Bronchial epithelial cell (primary cell): ENCODE results near the gene KISS1R. TPM values are rescaled to one million over a fixed set of nuclear protein-coding genes. Genes with fewer than 3 reads are reported as not detected.

Experiments used
- DNase-seq: peaks from one replicate; pipeline ENCODE4 v3.0.0-alpha.2; 2010; ENCODE audit warnings: low read depth
- FAIRE-seq: peaks from 2 replicates; lab custom pipeline; 2011; peaks lifted over from hg19 to GRCh38; lab: Jason Lieb, UNC
- H3K27me3 ChIP-seq: 2 replicates; pipeline ENCODE4 v1.5.1; 2011; ENCODE audit warnings: low read length; ENCODE audit not compliant: control insufficient read depth, insufficient read depth
- H3K36me3 ChIP-seq: 2 replicates; pipeline ENCODE4 v1.5.1; 2011; ENCODE audit warnings: low read length; ENCODE audit not compliant: control insufficient read depth, insufficient read depth
- H3K4me3 ChIP-seq: 2 replicates; pipeline ENCODE4 v1.5.1; 2011; ENCODE audit warnings: mild to moderate bottlenecking, low read depth, low read length, control low read depth
- total RNA-seq: library from RNA; depleted of rRNA; stranded (reverse); fragments of >200 nt; gene quantifications from 2 replicates; pipeline ENCODE4 v1.2.1, GENCODE V29; 2014
- TF ChIP-seq, protein P1 (sequence below): IDR thresholded peaks from 2 replicates; pipeline ENCODE4 v1.5.1; 2011; ENCODE audit warnings: mild to moderate bottlenecking, moderate library complexity, low read length, control low read depth, inconsistent platforms; ENCODE audit not compliant: insufficient read depth, severe bottlenecking

The KISS1R gene
- total RNA-seq, 1 donor from 2014 or later = not detected

DNA sequence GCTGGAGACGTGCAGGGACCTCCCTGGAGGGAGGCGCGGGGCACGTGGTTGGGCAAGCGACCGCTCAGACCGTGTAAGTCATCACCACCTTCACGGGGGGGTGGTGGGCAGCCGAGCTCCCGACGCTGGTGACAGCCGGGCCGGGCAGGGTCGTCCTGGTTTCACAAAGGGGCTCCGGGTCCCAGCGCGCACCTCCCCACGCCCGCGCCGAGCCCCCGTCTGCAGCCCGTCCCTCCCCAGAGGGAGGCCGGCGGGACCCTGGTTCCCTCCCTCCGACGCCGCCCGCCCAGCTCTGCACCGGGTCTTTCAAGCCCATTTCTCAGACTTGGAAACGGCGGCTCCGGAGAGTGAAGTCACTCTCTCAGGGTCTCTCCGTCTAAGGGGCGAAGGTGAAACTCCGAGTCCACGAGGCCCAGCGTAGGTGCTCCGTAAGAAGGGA is 8.0 kb downstream of the KISS1R start:
- TF ChIP-seq, protein P1, sequence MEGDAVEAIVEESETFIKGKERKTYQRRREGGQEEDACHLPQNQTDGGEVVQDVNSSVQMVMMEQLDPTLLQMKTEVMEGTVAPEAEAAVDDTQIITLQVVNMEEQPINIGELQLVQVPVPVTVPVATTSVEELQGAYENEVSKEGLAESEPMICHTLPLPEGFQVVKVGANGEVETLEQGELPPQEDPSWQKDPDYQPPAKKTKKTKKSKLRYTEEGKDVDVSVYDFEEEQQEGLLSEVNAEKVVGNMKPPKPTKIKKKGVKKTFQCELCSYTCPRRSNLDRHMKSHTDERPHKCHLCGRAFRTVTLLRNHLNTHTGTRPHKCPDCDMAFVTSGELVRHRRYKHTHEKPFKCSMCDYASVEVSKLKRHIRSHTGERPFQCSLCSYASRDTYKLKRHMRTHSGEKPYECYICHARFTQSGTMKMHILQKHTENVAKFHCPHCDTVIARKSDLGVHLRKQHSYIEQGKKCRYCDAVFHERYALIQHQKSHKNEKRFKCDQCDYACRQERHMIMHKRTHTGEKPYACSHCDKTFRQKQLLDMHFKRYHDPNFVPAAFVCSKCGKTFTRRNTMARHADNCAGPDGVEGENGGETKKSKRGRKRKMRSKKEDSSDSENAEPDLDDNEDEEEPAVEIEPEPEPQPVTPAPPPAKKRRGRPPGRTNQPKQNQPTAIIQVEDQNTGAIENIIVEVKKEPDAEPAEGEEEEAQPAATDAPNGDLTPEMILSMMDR = no peak
- no peaks in the 10 kb centered on the region for H3K27me3 ChIP-seq
- peaks cover 3% of the 10 kb centered on the region for H3K36me3 ChIP-seq
- FAIRE-seq (no peak), DNase-seq (peak; percentile 36)
- H3K4me3 ChIP-seq = peak overlapping the region; percentile 87

DNA sequence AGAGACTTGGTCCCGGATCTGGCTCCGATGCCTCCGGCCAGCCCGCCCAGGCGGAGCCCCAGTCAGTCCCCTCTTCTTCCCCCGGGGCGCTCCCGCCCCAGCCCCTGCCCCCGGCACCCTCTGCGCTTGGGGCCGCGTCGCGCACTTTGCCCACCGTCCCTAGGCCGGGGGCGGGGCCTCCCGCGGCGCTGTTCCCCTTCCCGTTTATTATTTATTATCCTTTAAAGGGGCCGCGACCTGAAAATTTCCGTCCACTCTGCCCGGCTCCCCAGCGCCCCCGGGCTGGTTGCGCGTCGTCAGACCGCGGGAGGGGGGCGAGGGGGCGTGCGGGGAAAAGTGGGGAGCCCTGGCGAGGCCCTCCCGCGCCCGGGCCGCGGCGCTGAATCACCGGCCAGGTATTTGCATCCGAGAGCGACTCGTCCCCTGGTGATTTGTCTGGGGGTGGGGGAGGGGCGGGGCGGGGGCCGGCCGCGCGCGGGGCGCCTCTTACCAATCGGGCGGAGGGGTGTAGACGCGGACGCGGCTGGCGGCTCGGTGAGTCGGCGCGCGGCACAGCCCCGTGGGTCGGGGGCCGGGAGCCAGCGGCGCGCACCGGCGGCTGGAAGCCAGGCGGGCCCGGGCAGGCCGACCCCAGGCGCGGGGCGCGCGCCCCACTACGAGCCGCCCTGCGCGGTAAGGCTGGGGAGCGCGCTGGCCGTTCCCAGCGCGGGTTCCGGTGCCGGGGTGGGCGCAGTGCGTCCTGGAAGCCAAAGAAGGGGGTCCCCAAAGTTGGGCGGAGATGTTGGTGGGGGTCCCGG is 8.6 kb downstream of the KISS1R start, which contains the start of gene ARID3A:
ARID3A (plus strand) TSS at position 510 of the 797 bp plus-strand sequence. CDS start 3,494 bp downstream, outside the sequence.
- DNase-seq = peak; percentile 41
- no peak for FAIRE-seq
- Histone ChIP-seq H3K4me3 (peak within 1 kb of the TSS; percentile 87), H3K27me3 (no peaks in the 10 kb centered on the region), H3K36me3 (peaks cover 3% of the 10 kb centered on the region)
- TF ChIP-seq, protein P1 = no peak

DNA sequence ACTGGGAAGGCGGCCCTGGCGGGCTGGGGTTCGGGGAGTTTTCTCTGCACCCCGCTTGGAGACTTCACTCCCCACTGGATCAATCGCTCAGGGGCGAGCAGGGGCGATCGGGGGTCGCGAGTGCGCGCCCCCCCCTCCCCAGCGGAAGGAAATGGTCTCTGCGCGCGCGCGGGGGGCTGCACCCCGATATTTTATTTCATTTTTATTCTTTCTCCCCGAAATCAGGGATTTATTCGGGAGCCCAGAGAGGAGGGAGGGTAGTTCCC is 9.1 kb downstream of the KISS1R start:
- FAIRE-seq = no peak
- peak overlapping the region; percentile 87 for H3K4me3 ChIP-seq
- H3K27me3 ChIP-seq = no peaks in the 10 kb centered on the region
- TF ChIP-seq, protein P1 = no peak
- no peak for DNase-seq
- peaks cover 3% of the 10 kb centered on the region for H3K36me3 ChIP-seq

- Histone ChIP-seq H3K36me3 (peaks cover 3% of the 10 kb centered on the region), H3K4me3 (peak overlapping the region; percentile 87), H3K27me3 (no peaks in the 10 kb centered on the region)
- no peak for FAIRE-seq
- DNase-seq = no peak
- TF ChIP-seq, protein P1 = no peak
Measured at GRCh38 chr19:926589-927350, 9.6 kb downstream of the KISS1R start.

DNA sequence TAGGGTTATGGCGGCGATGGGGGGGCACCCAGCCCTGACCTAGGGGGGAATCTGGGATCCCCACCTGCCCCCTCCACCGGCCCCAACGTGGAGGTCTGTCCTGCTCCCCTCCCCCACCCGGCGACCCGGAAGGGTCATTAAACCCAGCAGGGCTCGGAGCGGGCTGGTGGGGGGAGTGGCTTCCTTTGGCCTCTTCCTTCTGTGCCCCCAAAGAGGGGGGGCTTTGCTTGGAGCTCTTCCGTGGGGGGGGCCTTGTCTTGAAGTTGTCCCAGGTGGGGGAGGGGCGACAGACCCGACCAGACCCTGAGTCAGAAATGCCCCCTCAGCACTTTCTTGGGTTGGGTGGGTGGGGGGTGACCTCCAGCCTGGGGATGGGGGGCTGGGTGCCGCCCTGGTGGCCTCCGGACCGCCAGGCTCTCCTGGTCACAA is 10.2 kb downstream of the KISS1R start:
- no peaks in the 10 kb centered on the region for H3K27me3 ChIP-seq
- FAIRE-seq = no peak
- H3K4me3 ChIP-seq = peak overlapping the region; percentile 87
- H3K36me3 ChIP-seq = peaks cover 3% of the 10 kb centered on the region
- TF ChIP-seq, protein P1 = no peak
- DNase-seq = no peak
